Head of caudate nucleus (tissue), 42 donors: ENCODE measurements around the gene MFRP.

Source experiments
- DNase-seq, 42 donors: peaks; one replicate each; pipeline versions ENCODE4 v3.0.0 to v3.0.0-alpha.2; 2020 to 2021; ENCODE audit warnings: mixed read lengths in 7 of 42
- intact Hi-C: fragments of 100-400 bp; cut with DNase I; formaldehyde crosslinking; loops from one replicate; pipeline ENCODE4 v1.15.0; 2022

Gene MFRP

DNA sequence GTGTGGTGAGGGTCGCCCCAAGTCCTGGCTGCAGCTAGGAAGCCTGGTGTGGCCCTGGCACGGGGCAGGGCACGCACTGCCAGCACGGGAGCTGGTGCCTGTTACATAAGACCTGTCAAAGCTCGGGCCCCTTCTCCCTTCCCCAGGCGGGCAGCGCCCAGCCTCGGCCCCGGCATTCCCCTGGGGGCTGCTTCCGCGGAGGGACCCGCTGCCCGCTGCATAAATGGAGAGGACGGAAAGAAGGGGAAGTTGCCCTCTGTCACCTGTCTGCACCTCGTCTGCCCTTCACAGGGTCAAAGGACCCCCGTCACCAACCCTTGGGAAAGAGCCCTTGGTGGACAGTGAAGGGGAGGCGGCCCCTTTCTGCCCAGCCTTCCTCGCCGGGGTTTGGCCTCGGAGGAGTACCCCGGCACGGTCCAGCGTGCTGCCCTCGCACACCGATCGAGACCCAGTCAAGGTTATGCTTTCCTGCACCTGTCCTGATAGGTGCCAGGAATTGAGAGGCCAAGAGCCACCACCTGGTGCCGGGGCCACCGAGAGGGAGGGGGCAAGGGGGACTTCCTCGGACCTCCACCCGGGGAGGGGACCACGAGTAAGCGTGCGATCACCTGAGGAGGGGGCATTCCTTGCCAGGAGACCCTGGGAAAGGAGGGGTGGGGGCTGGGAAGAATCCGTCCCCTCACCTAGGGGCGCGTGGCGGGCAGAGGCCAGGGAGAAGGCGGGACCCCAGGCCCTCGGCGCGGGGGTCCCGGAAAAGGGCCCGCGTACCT is 16.8 kb upstream of the MFRP start:
- peak in 6 of 42 donors; percentile 47 to 69 (median 52) for DNase-seq
- intact Hi-C loops, result no loop called here

GRCh38 chr11:119362741-119363080 is 16.2 kb upstream of the MFRP start:
- intact Hi-C loops, result no loop called here
- no peak for DNase-seq

GRCh38 chr11:119361941-119362725 is 15.6 kb upstream of the MFRP start:
- peak in 6 of 42 donors; percentile 21 to 73 (median 44) for DNase-seq
- intact Hi-C loops, result no loop called here

- intact Hi-C loops, result no loop called here
- peak in 38 of 42 donors; percentile 55 to 95 (median 77) for DNase-seq
Observed at GRCh38 chr11:119361056-119361787, 14.7 kb upstream of the MFRP start.

DNA sequence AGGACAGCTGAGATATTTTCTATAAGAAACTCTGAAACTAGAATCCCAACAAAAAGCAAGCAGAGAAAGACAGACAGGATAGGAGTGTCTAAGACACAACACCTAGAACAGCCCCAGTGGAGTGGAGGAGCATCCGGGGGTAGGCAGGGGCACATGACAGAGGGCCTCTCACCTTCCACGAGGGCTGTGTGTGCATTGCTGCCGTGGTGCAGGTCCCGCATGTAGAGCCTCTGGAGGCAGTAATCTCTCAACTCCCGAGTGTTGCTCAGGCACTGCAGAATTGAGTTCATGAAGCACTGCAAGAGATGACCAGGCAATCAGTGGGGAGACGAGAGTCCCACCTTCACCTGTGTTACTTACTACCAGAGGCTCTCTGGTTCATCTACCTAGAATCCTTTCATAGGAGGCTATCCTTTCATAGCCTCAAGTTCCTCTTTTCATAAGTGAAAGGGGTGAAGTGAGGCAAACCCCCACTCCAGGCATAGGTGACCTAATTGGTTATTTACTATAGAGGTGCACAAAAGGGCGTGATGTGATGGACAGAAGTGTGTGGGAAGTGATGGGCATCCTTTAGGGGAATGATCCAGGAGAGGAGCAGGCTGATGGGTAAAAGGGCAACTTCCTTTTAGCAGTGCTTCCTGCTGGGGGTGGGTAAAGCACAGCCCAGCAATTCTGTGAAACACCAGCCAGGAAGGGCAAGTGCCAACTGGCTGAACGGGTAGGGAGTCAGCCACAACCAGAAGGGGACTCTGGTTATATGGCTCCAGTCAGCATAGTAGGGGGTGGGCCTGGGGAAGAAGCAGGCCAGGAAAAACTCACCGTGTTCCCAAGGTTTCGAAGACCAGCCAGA is 13.1 kb upstream of the MFRP start:
- intact Hi-C loops, result loop anchor here (10.0 kb wide), 1 partner anchor 115 kb away; no protein-coding TSS in a partner anchor

GRCh38 chr11:119357074-119357473 is 10.6 kb upstream of the MFRP start:
- intact Hi-C loops, result loop anchor here (10.0 kb wide), 1 partner anchor 118 kb away; no protein-coding TSS in a partner anchor
- DNase-seq, result peak in 1 of 42 donors; percentile 11

More for the DNA sequence above, 13.1 kb upstream of the MFRP start:
- peak in 1 of 42 donors; percentile 14 for DNase-seq

DNA sequence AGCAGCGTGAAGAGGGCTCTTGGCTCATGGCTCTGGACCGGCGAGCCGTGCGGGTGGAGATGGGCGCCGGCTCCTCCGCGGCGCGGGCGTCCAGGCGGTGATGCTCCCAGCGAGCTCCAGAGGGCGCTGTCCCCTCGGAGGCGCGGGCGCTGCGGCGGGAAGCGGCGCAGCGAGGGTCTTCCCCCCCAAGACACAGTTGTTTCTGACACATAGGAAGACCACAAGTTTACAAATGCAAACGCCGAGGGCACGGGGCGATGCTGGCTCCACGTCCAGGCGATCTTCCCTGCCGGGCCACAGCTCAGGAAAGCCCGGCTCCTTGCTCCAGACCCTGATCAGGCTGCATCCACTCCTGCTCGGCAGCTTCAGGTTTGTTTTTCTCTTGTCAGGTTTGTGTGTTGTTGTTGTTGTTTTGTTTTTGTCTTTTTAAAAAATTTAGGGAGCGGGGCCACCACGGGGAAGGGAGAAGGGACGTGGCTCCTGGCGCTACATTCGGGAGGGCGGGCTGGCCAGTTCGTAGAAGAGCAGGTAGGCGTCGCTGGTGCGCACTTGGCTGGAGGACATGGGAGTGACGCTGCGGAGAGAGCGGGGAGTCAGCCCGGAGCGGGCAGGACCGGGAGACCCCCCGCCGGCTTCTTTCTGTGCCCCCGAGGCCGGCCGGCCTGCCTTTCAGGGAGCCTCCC is 10.0 kb upstream of the MFRP start:
- DNase-seq, result peak in 40 of 42 donors; percentile 60 to 89 (median 78)
- intact Hi-C loops, result loop anchor here (10.0 kb wide), 1 partner anchor 118 kb away; no protein-coding TSS in a partner anchor

- DNase-seq, result peak in 3 of 42 donors; percentile 15 to 54 (median 48)
- intact Hi-C loops, result loop anchor here (10.0 kb wide), 1 partner anchor 120 kb away; no protein-coding TSS in a partner anchor
Observed at GRCh38 chr11:119355091-119355843, 8.8 kb upstream of the MFRP start.

DNA sequence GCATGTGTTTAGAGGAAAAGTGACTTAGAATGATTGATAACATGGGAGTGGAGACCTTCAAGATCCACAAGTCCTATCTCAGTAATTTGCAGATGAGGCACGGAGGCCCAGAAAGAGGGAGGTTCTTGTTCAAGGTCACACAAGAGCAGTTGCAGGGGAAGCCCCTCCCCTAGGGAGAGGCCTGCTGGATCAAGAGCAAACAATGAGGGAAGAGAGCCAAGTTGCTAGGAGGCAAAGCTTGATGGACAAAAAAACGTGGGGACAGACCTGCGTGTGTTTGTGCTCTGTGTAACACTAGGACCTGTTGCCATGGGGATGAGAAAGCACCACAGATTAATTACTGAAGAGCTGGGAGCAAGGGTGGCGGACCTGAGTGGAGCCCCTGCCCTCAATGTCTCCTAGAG is 6.4 kb upstream of the MFRP start:
- intact Hi-C loops, result loop anchor here (10.0 kb wide), 1 partner anchor 122 kb away; no protein-coding TSS in a partner anchor
- peak in 7 of 42 donors; percentile 7 to 60 (median 31) for DNase-seq

DNA sequence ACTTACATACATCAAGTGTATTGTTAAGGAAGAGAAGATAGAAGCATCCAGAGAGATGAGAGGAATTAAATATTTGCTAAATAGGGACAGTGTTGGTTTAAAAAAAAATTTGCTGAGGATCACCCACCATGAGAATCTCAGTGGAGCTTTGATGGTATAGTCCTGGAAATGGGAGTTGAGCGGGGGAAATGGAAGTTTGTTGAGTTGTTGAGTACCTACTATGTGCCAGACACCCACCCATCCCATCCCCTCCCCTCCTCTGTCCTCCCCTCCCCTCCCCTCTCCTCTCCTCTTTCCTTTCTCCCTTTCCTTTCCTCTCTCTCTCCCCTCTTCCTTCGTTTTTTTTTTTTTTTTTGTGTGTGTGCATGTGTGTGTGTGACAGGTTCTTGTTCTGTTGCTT is 4.7 kb upstream of the MFRP start:
- DNase-seq, result no peak
- intact Hi-C loops, result loop anchor here (10.0 kb wide), 1 partner anchor 124 kb away; no protein-coding TSS in a partner anchor

GRCh38 chr11:119350302-119350701 is 3.8 kb upstream of the MFRP start:
- no peak for DNase-seq
- intact Hi-C loops, result loop anchor here (10.0 kb wide), 1 partner anchor 124 kb away; no protein-coding TSS in a partner anchor

DNA sequence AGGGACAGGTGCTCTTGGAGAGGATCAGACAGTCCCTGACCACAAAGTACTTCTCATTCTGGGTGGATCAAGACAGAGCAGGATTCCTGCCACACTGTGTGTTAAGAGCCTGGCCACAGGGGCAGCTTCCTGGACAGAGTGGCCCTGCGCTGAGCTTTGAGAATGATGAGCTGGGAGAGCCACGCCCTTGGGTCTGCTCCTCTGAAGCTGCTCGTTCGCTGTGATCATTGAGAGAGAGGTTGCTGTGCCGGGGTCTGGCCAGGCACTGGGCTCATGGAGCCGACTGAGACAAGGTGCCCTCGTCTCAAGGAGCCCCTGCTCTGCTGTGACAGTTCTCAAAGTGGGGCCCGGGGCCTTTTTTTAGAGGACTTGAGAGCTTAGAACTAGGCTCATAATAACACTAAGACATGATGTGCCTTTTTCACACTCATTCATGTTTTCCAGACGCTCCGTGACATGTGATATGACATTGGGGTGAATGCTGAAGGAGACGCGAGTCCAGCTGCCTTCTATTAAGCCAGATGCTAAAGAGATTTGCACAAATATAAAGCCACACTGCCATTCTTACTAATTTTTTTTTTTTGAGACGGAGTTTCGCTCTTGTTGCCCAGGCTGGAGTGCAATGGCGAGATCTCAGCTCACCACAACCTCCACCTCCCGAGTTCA is 1.6 kb upstream of the MFRP start:
- no peak for DNase-seq
- intact Hi-C loops, result no loop called here

GRCh38 chr11:119347242-119347641 is 737 bp upstream of the MFRP start:
- intact Hi-C loops, result no loop called here
- no peak for DNase-seq

GRCh38 chr11:119345685-119346084 is 820 bp downstream of the MFRP start:
- intact Hi-C loops, result no loop called here
- DNase-seq, result no peak

GRCh38 chr11:119344291-119345010 is 2.1 kb downstream of the MFRP start:
- intact Hi-C loops, result no loop called here
- DNase-seq, result no peak

GRCh38 chr11:119343726-119344125 is 2.8 kb downstream of the MFRP start:
- intact Hi-C loops, result no loop called here

More at GRCh38 chr11:119343726-119344125, 2.8 kb downstream of the MFRP start:
- DNase-seq, result no peak
